ENCODE data around the gene USP40.

GRCh38 chr2:233456111-233456510 is 110.5 kb downstream of the USP40 start:
- no peak for TF ChIP-seq REST (IDR thresholded peaks at IDR 0.05; ENCODE audit: insufficient read depth in 1 of 2, low read depth in 2 of 2, low read length in 2 of 2)
- TF ChIP-seq SIN3A (IDR thresholded peaks at IDR 0.05; ENCODE audit: borderline replicate concordance, insufficient read depth, low read length), result no peak
- no peak for TF ChIP-seq POLR2AphosphoS5 (IDR thresholded peaks at IDR 0.05; ENCODE audit: low read depth, low read length)
- no peak for TF ChIP-seq TAF1 (IDR thresholded peaks at IDR 0.05; ENCODE audit: borderline replicate concordance, insufficient read depth, low read length)

Measured in PFSK-1 (cell line).